SH-SY5Y (cell line): ENCODE measurements around the gene SLC23A3.

Experiments
- GATA2 ChIP-seq: IDR thresholded peaks from 2 replicates; pipeline ENCODE4 v1.6.1; 2011; ENCODE audit warnings: mild to moderate bottlenecking, low read depth, low read length
- GATA3 ChIP-seq: IDR thresholded peaks from 2 replicates; pipeline ENCODE4 v1.6.1; 2011; ENCODE audit warnings: low read depth, mild to moderate bottlenecking, low read length, moderate library complexity

- no peak for TF ChIP-seq GATA2
- TF ChIP-seq GATA3, result no peak
These were observed 51.3 kb downstream of the SLC23A3 start for GRCh38 chr2:219118504-219118903.
